ENCODE measurements around the gene ATP6V0E1. TPM values are rescaled to one million over a fixed set of nuclear protein-coding genes. Genes with fewer than 3 reads are reported as not detected.

Gene ATP6V0E1
- total RNA-seq, 1 experiment from 2014 or later = 332 TPM

GRCh38 chr5:173015192-173015591, 31.6 kb downstream of the ATP6V0E1 start:
- no TSS peak for BruUV-seq (replicated peaks)
- peaks cover 22% of the 10 kb centered on the region for H3K4me1 ChIP-seq (ENCODE audit: control insufficient read depth, insufficient read depth, low read length)
- no peak for TF ChIP-seq POLR2AphosphoS5 (IDR thresholded peaks at IDR 0.05; ENCODE audit: low read depth, low read length)
- TF ChIP-seq SIN3A (IDR thresholded peaks at IDR 0.05; ENCODE audit: borderline replicate concordance, insufficient read depth, low read depth, low read length) = no peak
- TF ChIP-seq, protein P1, sequence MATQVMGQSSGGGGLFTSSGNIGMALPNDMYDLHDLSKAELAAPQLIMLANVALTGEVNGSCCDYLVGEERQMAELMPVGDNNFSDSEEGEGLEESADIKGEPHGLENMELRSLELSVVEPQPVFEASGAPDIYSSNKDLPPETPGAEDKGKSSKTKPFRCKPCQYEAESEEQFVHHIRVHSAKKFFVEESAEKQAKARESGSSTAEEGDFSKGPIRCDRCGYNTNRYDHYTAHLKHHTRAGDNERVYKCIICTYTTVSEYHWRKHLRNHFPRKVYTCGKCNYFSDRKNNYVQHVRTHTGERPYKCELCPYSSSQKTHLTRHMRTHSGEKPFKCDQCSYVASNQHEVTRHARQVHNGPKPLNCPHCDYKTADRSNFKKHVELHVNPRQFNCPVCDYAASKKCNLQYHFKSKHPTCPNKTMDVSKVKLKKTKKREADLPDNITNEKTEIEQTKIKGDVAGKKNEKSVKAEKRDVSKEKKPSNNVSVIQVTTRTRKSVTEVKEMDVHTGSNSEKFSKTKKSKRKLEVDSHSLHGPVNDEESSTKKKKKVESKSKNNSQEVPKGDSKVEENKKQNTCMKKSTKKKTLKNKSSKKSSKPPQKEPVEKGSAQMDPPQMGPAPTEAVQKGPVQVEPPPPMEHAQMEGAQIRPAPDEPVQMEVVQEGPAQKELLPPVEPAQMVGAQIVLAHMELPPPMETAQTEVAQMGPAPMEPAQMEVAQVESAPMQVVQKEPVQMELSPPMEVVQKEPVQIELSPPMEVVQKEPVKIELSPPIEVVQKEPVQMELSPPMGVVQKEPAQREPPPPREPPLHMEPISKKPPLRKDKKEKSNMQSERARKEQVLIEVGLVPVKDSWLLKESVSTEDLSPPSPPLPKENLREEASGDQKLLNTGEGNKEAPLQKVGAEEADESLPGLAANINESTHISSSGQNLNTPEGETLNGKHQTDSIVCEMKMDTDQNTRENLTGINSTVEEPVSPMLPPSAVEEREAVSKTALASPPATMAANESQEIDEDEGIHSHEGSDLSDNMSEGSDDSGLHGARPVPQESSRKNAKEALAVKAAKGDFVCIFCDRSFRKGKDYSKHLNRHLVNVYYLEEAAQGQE (IDR thresholded peaks at IDR 0.05; ENCODE audit: insufficient read depth in 1 of 2, low read depth in 2 of 2, low read length in 1 of 2) = no peak
- TF ChIP-seq TCF7L2 (IDR thresholded peaks at IDR 0.05; ENCODE audit: low read depth, low read length) = no peak
- H3K27ac ChIP-seq (ENCODE audit: low read length) = peak overlapping the region; percentile 15; the same call in 1 of the 2 replicates
- H3K4me3 ChIP-seq (ENCODE audit: low read depth in 2 of 2, low read length in 2 of 2) = no peak overlapping the region
- DNase-seq (ENCODE audit: low read depth, low spot score) (no peak), ATAC-seq (no peak)
- no peaks in the 10 kb centered on the region for H3K36me3 ChIP-seq (ENCODE audit: control insufficient read depth, insufficient read depth, low read length)
- in situ Hi-C loops (cut with HindIII; ENCODE audit: low pct_unique_long_range_greater_than_20kb, low sequenced_read_pairs) (no loop called here), intact Hi-C loops (cut with micrococcal nuclease; ENCODE audit: unreplicated experiment) (no loop called here)
- ChIA-PET CTCF (no interaction called here), POLR2A (no interaction called here)
- no peaks in the 10 kb centered on the region for H3K9me3 ChIP-seq (ENCODE audit: control insufficient read depth, insufficient read depth, low read depth, low read length)
- H3K27me3 ChIP-seq (ENCODE audit: control insufficient read depth, insufficient read depth, low read length) = no peaks in the 10 kb centered on the region

- Histone ChIP-seq H3K4me1 (ENCODE audit: control insufficient read depth, insufficient read depth, low read length) (peaks cover 18% of the 10 kb centered on the region), H3K27me3 (ENCODE audit: control insufficient read depth, insufficient read depth, low read length) (no peaks in the 10 kb centered on the region), H3K4me3 (ENCODE audit: low read depth in 2 of 2, low read length in 2 of 2) (peak overlapping the region in 1 of 2 experiments; percentile 19; a peak in 1 of 4 replicates), H3K27ac (ENCODE audit: low read length) (peak overlapping the region; percentile 78), H3K36me3 (ENCODE audit: control insufficient read depth, insufficient read depth, low read length) (no peaks in the 10 kb centered on the region), H3K9me3 (ENCODE audit: control insufficient read depth, insufficient read depth, low read depth, low read length) (no peaks in the 10 kb centered on the region)
- in situ Hi-C loops (cut with HindIII; ENCODE audit: low pct_unique_long_range_greater_than_20kb, low sequenced_read_pairs) = no loop called here
- ATAC-seq (peak; percentile 59; the same call in 1 of the 2 replicates), DNase-seq (ENCODE audit: low read depth, low spot score) (no peak)
- TF ChIP-seq, protein P2, sequence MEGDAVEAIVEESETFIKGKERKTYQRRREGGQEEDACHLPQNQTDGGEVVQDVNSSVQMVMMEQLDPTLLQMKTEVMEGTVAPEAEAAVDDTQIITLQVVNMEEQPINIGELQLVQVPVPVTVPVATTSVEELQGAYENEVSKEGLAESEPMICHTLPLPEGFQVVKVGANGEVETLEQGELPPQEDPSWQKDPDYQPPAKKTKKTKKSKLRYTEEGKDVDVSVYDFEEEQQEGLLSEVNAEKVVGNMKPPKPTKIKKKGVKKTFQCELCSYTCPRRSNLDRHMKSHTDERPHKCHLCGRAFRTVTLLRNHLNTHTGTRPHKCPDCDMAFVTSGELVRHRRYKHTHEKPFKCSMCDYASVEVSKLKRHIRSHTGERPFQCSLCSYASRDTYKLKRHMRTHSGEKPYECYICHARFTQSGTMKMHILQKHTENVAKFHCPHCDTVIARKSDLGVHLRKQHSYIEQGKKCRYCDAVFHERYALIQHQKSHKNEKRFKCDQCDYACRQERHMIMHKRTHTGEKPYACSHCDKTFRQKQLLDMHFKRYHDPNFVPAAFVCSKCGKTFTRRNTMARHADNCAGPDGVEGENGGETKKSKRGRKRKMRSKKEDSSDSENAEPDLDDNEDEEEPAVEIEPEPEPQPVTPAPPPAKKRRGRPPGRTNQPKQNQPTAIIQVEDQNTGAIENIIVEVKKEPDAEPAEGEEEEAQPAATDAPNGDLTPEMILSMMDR (IDR thresholded peaks at IDR 0.05) = no peak
- no peak for TF ChIP-seq TCF7L2 (IDR thresholded peaks at IDR 0.05; ENCODE audit: low read depth, low read length)
- no peak for TF ChIP-seq POLR2AphosphoS5 (IDR thresholded peaks at IDR 0.05; ENCODE audit: low read depth, low read length)
- TF ChIP-seq, protein P1 (IDR thresholded peaks at IDR 0.05; ENCODE audit: insufficient read depth in 1 of 2, low read depth in 2 of 2, low read length in 1 of 2) = no peak
- TF ChIP-seq SIN3A (IDR thresholded peaks at IDR 0.05; ENCODE audit: borderline replicate concordance, insufficient read depth, low read depth, low read length) = no peak
- no TSS peak for BruUV-seq (replicated peaks)
- ChIA-PET CTCF (no interaction called here), POLR2A (no interaction called here)
- intact Hi-C loops (cut with micrococcal nuclease; ENCODE audit: unreplicated experiment) = no loop called here
Observed at GRCh38 chr5:173015598-173016455, 32.3 kb downstream of the ATP6V0E1 start.
